GM21723 (cell line): ENCODE measurements around the gene KLF15.

Source experiments
- ATAC-seq: cut with Tn5 transposase; IDR thresholded peaks from one replicate; pipeline ENCODE4 v1.9.1; 2021; ENCODE audit warnings: mild to moderate bottlenecking, moderate library complexity; ENCODE audit not compliant: unreplicated experiment

The KLF15 gene

GRCh38 chr3:126322181-126322967 is 34.8 kb downstream of the KLF15 start:
- no peak for ATAC-seq

DNA sequence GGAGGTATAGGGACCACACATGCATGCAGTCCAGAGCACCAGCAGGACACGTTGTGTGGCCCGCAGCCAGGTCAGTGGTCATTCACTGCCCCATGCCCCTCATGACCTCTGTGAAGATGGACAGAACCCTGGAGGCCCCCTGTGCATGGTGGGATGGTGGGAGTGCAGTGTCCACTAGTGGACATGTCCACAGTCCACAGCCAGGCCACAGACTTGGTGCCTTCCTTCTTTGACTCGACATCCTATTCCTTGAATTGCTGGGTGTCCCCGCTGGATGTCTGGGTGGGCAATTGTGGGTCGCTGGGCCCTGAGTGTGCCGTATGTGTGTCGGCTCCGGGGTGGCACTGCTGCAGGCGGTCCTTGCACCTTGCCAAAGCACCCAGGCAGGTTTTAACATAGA is 35.7 kb downstream of the KLF15 start:
- no peak for ATAC-seq

DNA sequence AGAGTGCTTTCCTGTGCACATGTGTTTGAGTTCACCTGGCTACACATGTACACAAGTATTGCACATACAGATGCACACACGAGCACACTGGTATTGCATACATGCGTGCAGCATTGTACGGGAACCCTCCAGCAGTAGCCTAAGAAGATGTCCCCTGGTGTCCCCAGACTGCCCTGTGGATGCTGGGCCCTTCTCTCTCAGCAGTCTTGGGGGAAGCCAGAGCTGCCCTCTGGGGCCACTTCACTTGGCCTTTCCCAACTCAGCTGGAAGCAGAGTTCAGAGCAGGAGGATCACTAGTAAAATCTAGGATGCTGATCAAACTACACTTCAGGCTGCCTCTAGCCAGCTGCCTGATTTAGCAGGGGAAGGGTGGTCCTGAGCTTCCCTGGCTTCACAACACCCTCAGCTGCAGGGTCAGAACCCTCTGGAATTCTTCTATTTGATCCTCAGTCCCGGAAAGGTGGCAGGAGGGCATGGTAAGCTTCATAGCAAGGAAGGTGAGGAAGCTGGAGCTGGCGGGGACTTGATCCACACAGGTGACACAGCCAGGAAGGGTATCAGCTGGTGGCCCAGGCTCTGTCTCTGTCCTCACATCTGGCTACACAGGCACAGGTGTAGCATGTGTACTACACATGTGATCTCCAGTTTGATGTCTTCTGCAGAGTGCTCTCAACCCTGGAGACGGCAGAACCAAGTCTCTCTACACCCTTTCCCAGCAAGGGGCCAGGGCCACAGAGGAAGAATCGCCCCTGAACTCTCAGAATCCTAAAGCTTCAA is 36.5 kb downstream of the KLF15 start:
- ATAC-seq, result no peak

GRCh38 chr3:126319701-126320295 is 37.4 kb downstream of the KLF15 start:
- no peak for ATAC-seq

- ATAC-seq, result no peak
These were observed 39.9 kb downstream of the KLF15 start for GRCh38 chr3:126317029-126317996.

GRCh38 chr3:126316501-126316939 is 40.7 kb downstream of the KLF15 start:
- no peak for ATAC-seq

DNA sequence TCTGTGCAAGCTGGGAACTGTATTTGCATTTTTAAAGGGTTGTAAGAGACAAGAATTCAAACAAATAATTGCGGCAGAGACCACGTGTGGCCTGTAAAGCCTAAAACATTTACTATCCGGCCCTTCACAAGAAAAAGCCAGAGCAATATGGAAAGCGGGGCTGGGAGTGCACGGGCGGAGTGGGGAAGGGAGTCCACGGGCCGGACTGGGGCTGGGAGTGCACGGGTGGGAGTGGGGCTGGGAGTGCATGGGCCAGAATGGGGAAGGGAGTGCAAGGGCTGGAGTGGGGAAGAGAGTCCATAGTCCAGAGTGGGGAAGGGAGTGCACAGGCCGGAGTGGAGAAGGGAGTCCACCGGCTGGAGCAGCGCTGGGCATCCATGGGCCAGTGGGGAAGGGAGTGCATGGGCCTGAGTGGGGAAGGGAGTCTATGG is 41.2 kb downstream of the KLF15 start:
- no peak for ATAC-seq

GRCh38 chr3:126314790-126315658 is 42.2 kb downstream of the KLF15 start:
- ATAC-seq, result no peak

DNA sequence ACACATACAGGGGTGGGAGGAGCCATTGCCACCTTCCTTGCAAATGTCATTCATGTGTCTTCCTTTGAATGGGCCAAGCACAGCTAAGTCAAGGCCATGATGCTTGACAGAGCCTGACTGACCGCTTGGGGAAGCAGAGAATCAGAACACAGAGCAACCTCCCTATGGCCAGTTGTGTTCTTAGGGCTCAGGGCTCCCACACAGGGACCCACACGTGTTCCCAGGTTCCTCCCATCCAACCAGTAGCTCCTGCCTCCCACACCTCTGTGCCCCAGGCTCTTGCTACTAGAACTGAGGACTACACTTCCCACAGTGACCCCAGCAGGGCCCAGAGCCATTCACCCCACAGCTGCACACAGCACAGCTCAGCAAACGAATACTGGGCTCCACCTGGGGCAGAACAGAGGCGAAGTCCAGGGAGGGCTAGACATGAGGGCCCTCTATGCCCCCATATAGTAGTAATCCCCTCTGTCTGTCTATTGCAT is 42.9 kb downstream of the KLF15 start:
- no peak for ATAC-seq

DNA sequence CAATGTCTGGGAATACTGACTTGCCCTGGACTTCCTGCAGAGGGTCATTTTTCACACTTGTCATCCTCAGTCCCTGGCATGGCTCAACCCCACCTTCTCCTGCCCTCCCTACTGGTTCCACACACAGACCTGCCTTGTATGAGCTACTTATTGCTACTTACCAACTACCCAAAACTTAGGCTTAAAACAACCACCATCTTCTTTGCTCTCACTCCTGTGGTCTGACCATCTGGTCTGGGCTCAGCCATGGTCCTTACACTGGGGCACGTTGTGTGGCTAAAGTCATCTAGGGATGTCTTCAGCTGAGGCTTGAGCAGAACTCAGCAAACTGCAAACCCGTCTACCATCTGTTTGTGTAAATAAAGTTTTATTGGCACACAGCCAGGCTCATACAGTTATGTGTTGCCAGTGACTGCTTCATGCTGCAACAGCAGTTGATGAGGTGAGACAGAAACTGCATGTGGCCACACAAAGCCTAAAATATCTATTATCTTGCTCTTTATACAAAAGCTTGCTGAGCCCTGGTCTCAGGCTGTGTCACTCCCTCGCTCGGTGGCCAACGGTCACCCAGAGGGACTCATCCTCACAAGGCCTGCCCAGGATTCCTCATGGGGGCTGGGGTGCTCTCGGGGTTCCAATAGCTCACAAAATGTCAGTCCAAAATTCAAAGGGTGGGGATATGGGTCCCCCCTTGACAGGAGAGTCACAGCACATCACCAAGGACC is 43.5 kb downstream of the KLF15 start:
- no peak for ATAC-seq

GRCh38 chr3:126313166-126313565 is 44.0 kb downstream of the KLF15 start:
- no peak for ATAC-seq

GRCh38 chr3:126312341-126312740 is 44.9 kb downstream of the KLF15 start:
- ATAC-seq, result no peak

- ATAC-seq, result no peak
These were observed 45.8 kb downstream of the KLF15 start for GRCh38 chr3:126311338-126311978.

GRCh38 chr3:126310816-126311215 is 46.4 kb downstream of the KLF15 start:
- ATAC-seq, result no peak

GRCh38 chr3:126309861-126310655 is 47.1 kb downstream of the KLF15 start:
- ATAC-seq, result no peak

DNA sequence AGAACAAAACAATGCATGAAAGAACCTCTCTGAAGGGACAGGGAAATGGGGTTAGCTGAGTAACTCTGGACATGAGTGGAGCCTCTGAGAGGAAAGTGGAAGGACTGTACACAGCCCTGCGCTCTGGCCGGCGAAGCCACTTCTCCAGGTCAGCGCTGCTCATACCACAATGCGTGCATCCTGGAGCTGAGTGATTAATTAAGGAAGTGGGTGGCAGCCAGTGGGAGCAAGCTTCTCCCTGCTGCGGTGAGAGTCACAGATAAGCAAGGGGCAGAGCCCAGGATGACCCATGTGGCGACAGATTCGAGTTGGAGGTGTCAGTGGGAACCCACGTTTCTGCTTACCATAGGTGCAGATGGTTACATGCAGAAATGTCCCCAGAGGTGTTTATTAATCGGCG is 48.0 kb downstream of the KLF15 start:
- ATAC-seq, result no peak

DNA sequence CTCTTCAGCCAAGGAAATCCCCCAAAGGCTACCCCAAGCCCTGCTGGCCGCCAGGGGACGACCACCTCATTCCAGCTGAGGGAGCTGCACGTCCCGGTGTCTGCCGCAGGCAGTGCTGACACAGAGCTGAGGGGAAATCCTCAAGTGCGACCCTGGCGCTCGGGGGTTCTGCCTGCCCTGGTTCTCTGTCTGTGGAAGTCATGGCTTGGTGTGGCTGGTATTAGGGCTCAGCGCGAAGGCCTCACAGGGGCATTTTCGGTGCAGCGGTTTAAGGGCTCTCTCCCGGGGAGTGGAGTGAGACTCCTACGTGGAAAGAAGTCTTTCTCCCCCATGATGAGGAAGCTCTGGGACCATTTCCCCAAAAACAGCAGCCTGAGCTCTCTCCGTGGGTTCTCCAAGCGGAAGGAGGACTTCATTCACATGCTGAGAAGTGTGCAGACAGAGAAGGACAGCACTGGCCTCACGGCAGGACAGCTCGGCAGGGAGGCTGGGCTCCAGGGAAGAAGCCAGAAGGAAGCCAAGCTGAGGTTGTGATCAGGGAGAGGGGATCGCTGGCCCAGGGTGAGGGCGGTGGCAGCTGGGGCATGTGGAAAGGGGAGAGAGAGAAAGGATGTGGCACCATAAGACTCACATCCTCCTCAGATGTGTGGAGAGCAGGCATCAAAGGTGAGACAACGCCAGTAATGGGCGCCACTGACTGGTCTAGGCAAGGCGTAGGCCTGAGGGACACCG is 48.6 kb downstream of the KLF15 start:
- no peak for ATAC-seq
